ENCODE measurements around the gene PCDH12.

PCDH12 gene

GRCh38 chr5:141904551-141904950 lies 53.5 kb downstream of the PCDH12 start:
- TF ChIP-seq CTCF (IDR thresholded peaks at IDR 0.05; ENCODE audit: control insufficient read depth, extremely low read depth, insufficient read depth), result no peak
- no peak overlapping the region for H3K4me3 ChIP-seq (ENCODE audit: low read depth, low read length)
- no peak for DNase-seq (ENCODE audit: low read depth)

GRCh38 chr5:141903261-141903660 lies 54.7 kb downstream of the PCDH12 start:
- TF ChIP-seq CTCF (IDR thresholded peaks at IDR 0.05; ENCODE audit: control insufficient read depth, extremely low read depth, insufficient read depth), result no peak
- no peak for DNase-seq (ENCODE audit: low read depth)
- H3K4me3 ChIP-seq (ENCODE audit: low read depth, low read length), result no peak overlapping the region

GRCh38 chr5:141902015-141902814 lies 55.8 kb downstream of the PCDH12 start:
- no peak for TF ChIP-seq CTCF (IDR thresholded peaks at IDR 0.05; ENCODE audit: control insufficient read depth, extremely low read depth, insufficient read depth)
- no peak overlapping the region for H3K4me3 ChIP-seq (ENCODE audit: low read depth, low read length)
- no peak for DNase-seq (ENCODE audit: low read depth)

DNA sequence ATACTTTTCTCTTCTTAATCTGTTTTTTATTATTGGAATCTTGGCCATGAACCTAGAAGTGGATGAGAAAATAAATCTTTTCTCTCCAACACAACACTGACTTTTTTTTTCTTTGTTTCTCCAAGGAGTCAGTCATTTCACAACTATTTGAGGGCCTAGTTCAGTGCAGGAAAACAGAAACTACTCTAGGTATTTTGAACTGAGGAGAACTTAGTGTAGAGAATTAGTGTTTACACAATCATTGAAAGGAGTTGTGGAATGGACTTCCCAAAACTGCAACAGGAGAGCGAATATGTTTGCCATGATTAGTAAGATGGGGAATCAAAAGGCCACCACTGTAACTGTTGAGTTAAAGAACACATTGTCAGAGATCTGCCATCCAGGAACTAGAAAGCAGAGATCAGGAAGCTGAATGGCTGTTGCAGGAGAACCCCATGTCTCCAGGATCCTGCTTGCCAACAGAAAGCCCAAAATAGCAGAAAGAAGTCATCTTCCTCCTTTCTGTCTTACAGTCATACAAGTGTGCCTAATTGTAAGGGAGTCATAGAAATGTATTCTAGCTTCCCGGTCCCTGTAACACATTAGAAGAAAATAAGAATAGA lies 59.5 kb downstream of the PCDH12 start:
- TF ChIP-seq CTCF (IDR thresholded peaks at IDR 0.05; ENCODE audit: control insufficient read depth, extremely low read depth, insufficient read depth), result no peak
- DNase-seq (ENCODE audit: low read depth), result no peak
- H3K4me3 ChIP-seq (ENCODE audit: low read depth, low read length), result no peak overlapping the region

DNA sequence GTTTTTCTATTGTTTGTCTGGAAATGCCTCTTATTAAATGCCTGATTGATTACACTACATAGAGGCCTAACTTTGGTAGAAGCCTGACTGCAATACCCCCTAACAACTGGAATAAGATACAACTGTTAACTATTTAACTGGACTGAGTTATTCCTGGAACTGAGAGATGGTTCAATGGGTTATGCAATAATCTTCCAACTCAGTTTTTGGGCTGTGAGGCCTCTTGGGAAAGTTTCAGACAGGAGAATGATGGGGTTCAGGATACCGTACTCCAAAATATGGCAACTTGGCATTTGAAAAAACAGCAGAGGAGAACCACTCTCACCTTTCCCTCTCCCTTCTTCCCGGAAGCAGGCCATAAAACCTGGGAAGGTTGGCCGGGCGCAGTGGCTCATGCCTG lies 60.6 kb downstream of the PCDH12 start:
- no peak for TF ChIP-seq CTCF (IDR thresholded peaks at IDR 0.05; ENCODE audit: control insufficient read depth, extremely low read depth, insufficient read depth)
- DNase-seq (ENCODE audit: low read depth), result no peak
- no peak overlapping the region for H3K4me3 ChIP-seq (ENCODE audit: low read depth, low read length)

All from LNCaP clone FGC (cell line).